Neural cell (in vitro differentiated cells): ENCODE results near the gene ISLR2.

Experiments
- CTCF ChIP-seq: fragments of 450-650 bp; IDR thresholded peaks from 2 replicates; pipeline ENCODE4 v1.5.1; 2014; ENCODE audit warnings: antibody characterized with exemption, mild to moderate bottlenecking, moderate library complexity; ENCODE audit not compliant: poor library complexity, severe bottlenecking
- POLR2AphosphoS5 ChIP-seq: IDR thresholded peaks from 2 replicates; pipeline ENCODE4 v1.6.1; 2012

- TF ChIP-seq POLR2AphosphoS5 (no peak), CTCF (no peak)
Observed at GRCh38 chr15:74124759-74125158, 5.6 kb upstream of the ISLR2 start.
